ENCODE measurements around the gene CRYBA2.

CRYBA2 gene

DNA sequence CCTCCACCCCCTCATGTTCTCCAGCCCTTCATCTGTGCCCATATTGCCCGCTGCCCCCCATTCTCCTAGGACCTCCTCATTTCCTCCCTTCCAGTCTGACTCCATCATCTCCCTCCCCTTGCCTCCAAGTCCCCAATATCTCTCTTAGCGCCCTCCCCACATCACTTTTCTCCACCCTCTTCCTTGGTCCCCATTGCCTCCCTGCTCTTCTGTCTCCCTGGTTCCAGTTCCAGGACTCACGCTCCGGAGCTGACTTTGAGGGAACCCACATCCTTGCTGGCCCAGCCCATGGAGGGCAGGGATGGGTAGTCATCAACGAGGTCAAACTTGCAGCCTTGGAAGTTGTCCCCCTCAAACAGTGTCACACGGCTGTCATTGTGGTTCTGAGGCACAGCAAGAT lies 2.6 kb downstream of the CRYBA2 start:
- Mint-ChIP-seq H3K27ac (no peak overlapping the region), H3K36me3 (ENCODE audit: low read depth) (no peaks in the 10 kb centered on the region), H3K27me3 (ENCODE audit: low read depth) (peaks cover 95% of the 10 kb centered on the region), H3K4me3 (no peak overlapping the region), H3K9me3 (peaks cover 7% of the 10 kb centered on the region), H3K4me1 (no peaks in the 10 kb centered on the region)
- TF ChIP-seq, protein P1, sequence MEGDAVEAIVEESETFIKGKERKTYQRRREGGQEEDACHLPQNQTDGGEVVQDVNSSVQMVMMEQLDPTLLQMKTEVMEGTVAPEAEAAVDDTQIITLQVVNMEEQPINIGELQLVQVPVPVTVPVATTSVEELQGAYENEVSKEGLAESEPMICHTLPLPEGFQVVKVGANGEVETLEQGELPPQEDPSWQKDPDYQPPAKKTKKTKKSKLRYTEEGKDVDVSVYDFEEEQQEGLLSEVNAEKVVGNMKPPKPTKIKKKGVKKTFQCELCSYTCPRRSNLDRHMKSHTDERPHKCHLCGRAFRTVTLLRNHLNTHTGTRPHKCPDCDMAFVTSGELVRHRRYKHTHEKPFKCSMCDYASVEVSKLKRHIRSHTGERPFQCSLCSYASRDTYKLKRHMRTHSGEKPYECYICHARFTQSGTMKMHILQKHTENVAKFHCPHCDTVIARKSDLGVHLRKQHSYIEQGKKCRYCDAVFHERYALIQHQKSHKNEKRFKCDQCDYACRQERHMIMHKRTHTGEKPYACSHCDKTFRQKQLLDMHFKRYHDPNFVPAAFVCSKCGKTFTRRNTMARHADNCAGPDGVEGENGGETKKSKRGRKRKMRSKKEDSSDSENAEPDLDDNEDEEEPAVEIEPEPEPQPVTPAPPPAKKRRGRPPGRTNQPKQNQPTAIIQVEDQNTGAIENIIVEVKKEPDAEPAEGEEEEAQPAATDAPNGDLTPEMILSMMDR (IDR thresholded peaks at IDR 0.05; ENCODE audit: unreplicated experiment in 3 of 3) = no peak

DNA sequence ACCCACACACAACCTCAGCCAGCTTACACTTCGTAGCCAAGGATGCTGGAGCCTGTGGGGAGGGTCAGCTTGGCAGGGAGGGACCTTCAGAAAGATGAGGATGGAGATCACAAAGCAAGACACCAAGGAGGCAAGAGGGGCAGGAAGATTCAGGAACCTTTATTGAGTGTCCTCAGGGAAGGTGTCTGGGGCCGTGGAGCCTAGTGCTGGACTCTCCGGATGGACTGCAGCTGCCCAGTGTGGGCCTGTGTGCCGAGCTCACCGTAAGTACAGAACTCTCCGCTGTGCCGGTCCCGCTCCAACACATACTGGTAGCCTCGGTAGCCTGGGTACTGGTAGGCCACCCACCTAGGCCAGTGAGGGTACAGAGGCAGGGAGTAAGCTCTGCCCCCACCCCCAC lies 3.2 kb downstream of the CRYBA2 start:
- Mint-ChIP-seq H3K27ac (no peak overlapping the region), H3K4me1 (no peaks in the 10 kb centered on the region), H3K27me3 (ENCODE audit: low read depth) (peaks cover 94% of the 10 kb centered on the region), H3K36me3 (ENCODE audit: low read depth) (no peaks in the 10 kb centered on the region), H3K4me3 (no peak overlapping the region), H3K9me3 (peaks cover 7% of the 10 kb centered on the region)
- TF ChIP-seq, protein P1 (IDR thresholded peaks at IDR 0.05; ENCODE audit: unreplicated experiment in 3 of 3) = no peak

DNA sequence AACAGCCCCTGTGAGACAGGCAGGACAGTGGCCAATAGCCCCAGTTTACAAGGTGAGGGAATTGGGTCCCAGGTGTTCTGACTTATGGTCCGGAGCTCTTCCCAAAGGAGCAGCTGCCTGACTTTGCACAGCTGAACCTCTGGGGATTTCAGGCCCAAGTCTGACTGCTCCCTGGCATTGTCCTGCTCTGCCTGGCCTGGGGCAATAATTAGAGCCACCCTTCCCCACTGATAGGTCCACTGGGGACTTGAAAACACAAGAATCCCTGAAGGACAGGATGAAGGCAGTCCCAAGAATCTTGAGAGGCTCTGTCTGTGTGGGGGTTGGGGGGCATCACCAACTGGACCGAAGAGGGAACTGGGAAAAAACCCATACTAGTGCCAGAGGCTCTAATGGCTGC lies 4.6 kb downstream of the CRYBA2 start:
- no peak overlapping the region for H3K4me3 Mint-ChIP-seq
- H3K27me3 Mint-ChIP-seq (ENCODE audit: low read depth) = peaks cover 93% of the 10 kb centered on the region
- peaks cover 7% of the 10 kb centered on the region for H3K9me3 Mint-ChIP-seq
- TF ChIP-seq, protein P1 (IDR thresholded peaks at IDR 0.05; ENCODE audit: unreplicated experiment in 3 of 3) = no peak
- H3K4me1 Mint-ChIP-seq = peaks cover 6% of the 10 kb centered on the region
- H3K27ac Mint-ChIP-seq = no peak overlapping the region
- H3K36me3 Mint-ChIP-seq (ENCODE audit: low read depth) = no peaks in the 10 kb centered on the region

DNA sequence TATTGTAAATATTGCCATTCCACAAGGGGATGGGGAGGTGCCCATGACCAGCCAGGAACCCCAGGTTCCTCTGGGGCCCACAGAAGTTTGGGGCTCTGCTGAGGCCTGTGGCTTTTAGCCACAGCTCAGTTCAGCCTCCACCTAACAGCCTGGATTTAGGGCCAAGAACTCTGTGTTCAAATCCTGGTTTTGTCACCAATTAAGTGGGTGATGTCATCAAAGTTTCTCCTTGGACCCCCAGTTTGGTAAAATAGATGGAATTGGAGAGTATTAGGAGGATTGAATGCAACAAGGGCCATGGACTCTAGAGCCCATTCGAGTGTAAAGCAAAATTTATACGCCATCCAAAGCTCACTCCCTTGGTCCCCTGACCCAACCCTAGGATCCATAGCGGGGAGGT lies 5.1 kb downstream of the CRYBA2 start:
- Mint-ChIP-seq H3K36me3 (ENCODE audit: low read depth) (no peaks in the 10 kb centered on the region), H3K4me1 (peaks cover 6% of the 10 kb centered on the region), H3K9me3 (peaks cover 7% of the 10 kb centered on the region), H3K27me3 (ENCODE audit: low read depth) (peaks cover 96% of the 10 kb centered on the region), H3K4me3 (no peak overlapping the region), H3K27ac (no peak overlapping the region)
- TF ChIP-seq, protein P1 (IDR thresholded peaks at IDR 0.05; ENCODE audit: unreplicated experiment in 3 of 3) = no peak

DNA sequence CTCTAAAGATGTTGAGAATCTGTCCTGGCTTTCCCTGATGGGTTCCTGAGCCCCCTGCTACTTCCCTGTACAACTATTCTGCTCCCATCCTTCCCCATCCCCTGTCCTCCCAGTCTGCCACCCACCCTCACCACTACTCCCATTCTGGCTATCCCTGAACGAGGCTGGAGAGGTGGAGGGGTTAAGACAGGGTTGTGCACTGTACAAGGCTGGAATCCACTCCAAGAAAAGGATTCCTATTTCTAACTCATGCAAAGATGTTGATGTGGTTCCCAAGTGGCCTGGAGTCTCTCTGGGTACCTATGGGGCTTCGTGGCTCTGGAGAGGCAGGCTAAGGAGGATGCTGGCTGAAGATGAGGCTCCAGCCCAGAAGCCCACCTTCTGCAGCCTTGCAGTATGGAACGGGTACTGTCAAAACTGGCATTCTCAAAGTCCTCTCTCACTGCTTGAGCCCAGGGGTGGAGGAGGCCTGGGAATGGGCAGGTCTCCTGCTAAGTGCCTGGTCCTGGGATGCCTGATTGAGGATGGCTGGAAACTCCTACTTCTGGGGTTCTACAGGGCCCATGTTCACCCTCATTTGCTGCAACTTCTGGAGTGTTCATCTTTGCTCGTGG lies 7.0 kb downstream of the CRYBA2 start:
- H3K9me3 Mint-ChIP-seq = peaks cover 3% of the 10 kb centered on the region
- H3K27me3 Mint-ChIP-seq (ENCODE audit: low read depth) = peaks cover 97% of the 10 kb centered on the region
- H3K27ac Mint-ChIP-seq = no peak overlapping the region
- H3K4me1 Mint-ChIP-seq = peaks cover 8% of the 10 kb centered on the region
- H3K4me3 Mint-ChIP-seq = peak overlapping the region in 1 of 3 experiments; percentile 60
- H3K36me3 Mint-ChIP-seq (ENCODE audit: low read depth) = no peaks in the 10 kb centered on the region
- TF ChIP-seq, protein P1 (IDR thresholded peaks at IDR 0.05; ENCODE audit: unreplicated experiment in 3 of 3) = no peak
